Stimulated activated CD4-positive, alpha-beta T cell treated with anti-CD3 and anti-CD28 coated beads, Interleukin-1b, Interleukin-23, amount 100 ng/mL, for 24 hours (primary cell): ENCODE results near the gene LYST.

Source experiments
- DNase-seq, 4 experiments: peaks; one replicate each; pipeline ENCODE4 v3.0.0-alpha.2; 2020; ENCODE audit warnings: low read depth in 4 of 4, low spot score in 1 of 4

Gene LYST

GRCh38 chr1:235613602-235614001 lies 253.1 kb downstream of the LYST start:
- no peak for DNase-seq

- no peak for DNase-seq
These were observed 253.9 kb downstream of the LYST start for GRCh38 chr1:235612761-235613160.
